Immature natural killer cell (primary cell): ENCODE measurements around the gene CAMK1D. TPM values are rescaled to one million over a fixed set of nuclear protein-coding genes. Genes with fewer than 3 reads are reported as not detected.
A peak's percentile ranks its signal among the peaks of the same experiment; 100 is the strongest.

Experiments used
- DNase-seq, 3 donors: peaks; one replicate each; pipeline ENCODE4 v3.0.0; 2022; ENCODE audit warnings: mixed read lengths in 1 of 3
- H3K27ac Mint-ChIP-seq, 6 donors: one replicate each; pipeline ENCODE4 v1.8.0; 2020; ENCODE audit warnings: mixed read lengths in 6 of 6, mild to moderate bottlenecking in 5 of 6, inconsistent platforms in 4 of 6, moderate library complexity in 3 of 6
- H3K27me3 Mint-ChIP-seq, 3 donors: one replicate each; pipeline ENCODE4 v1.8.0; 2020 to 2021; ENCODE audit warnings: low read depth in 3 of 3, mild to moderate bottlenecking in 3 of 3, mixed read lengths in 3 of 3, moderate library complexity in 3 of 3, inconsistent platforms in 1 of 3
- H3K36me3 Mint-ChIP-seq, 3 donors: one replicate each; pipeline ENCODE4 v1.8.0; 2020; ENCODE audit warnings: mixed read lengths in 3 of 3, inconsistent platforms in 2 of 3, mild to moderate bottlenecking in 2 of 3
- H3K4me1 Mint-ChIP-seq, 2 donors: one replicate each; pipeline ENCODE4 v1.8.0; 2020; ENCODE audit warnings: inconsistent platforms in 2 of 2, mild to moderate bottlenecking in 2 of 2, mixed read lengths in 2 of 2, moderate library complexity in 1 of 2
- H3K4me3 Mint-ChIP-seq, 5 donors: one replicate each; pipeline ENCODE4 v1.8.0; 2020; ENCODE audit warnings: mild to moderate bottlenecking in 5 of 5, mixed read lengths in 5 of 5, inconsistent platforms in 3 of 5, moderate library complexity in 3 of 5
- H3K9me3 Mint-ChIP-seq, 6 donors: one replicate each; pipeline ENCODE4 v1.8.0; 2020; ENCODE audit warnings: mild to moderate bottlenecking in 6 of 6, mixed read lengths in 6 of 6, inconsistent platforms in 4 of 6, moderate library complexity in 3 of 6
- polyA plus RNA-seq, 3 donors: library from polyadenylated mRNA; unstranded; fragments of 300-500 nt; fragmentation: Illumina TruSeq; gene quantifications; one replicate each; pipeline ENCODE4 v1.2.3, GENCODE V29; 2021

CAMK1D gene
- polyA plus RNA-seq, 3 donors from 2014 or later, result 5.3 to 19.3 (median 7.7) TPM

GRCh38 chr10:12405342-12406320 is 56.3 kb downstream of the CAMK1D start:
- Mint-ChIP-seq H3K27ac (peak overlapping the region in 2 of 6 donors; percentile 33 to 49), H3K4me1 (peaks cover 22 to 39% of the 10 kb centered on the region in 2 donors), H3K27me3 (peaks cover 0 to 3% (median 0%) of the 10 kb centered on the region in 3 donors), H3K4me3 (no peak overlapping the region), H3K36me3 (peaks cover 6 to 16% (median 9%) of the 10 kb centered on the region in 3 donors), H3K9me3 (no peaks in the 10 kb centered on the region)
- DNase-seq, result no peak

GRCh38 chr10:12406764-12407400 is 57.5 kb downstream of the CAMK1D start:
- no peak overlapping the region for H3K4me3 Mint-ChIP-seq
- H3K27me3 Mint-ChIP-seq, result peaks cover 0 to 2% (median 0%) of the 10 kb centered on the region in 3 donors
- H3K9me3 Mint-ChIP-seq, result no peaks in the 10 kb centered on the region
- H3K4me1 Mint-ChIP-seq, result peaks cover 27 to 43% of the 10 kb centered on the region in 2 donors
- H3K36me3 Mint-ChIP-seq, result peaks cover 6 to 16% (median 9%) of the 10 kb centered on the region in 3 donors
- H3K27ac Mint-ChIP-seq, result peak overlapping the region in 1 of 6 donors; percentile 13
- DNase-seq, result no peak

GRCh38 chr10:12408472-12408871 is 59.1 kb downstream of the CAMK1D start:
- no peak for DNase-seq
- no peak overlapping the region for H3K27ac Mint-ChIP-seq
- peaks cover 6 to 19% (median 9%) of the 10 kb centered on the region in 3 donors for H3K36me3 Mint-ChIP-seq
- H3K27me3 Mint-ChIP-seq, result peaks cover 0 to 4% (median 4%) of the 10 kb centered on the region in 3 donors
- peaks cover 37 to 47% of the 10 kb centered on the region in 2 donors for H3K4me1 Mint-ChIP-seq
- H3K9me3 Mint-ChIP-seq, result peaks cover 0 to 4% (median 0%) of the 10 kb centered on the region in 6 donors
- no peak overlapping the region for H3K4me3 Mint-ChIP-seq

- Mint-ChIP-seq H3K36me3 (peaks cover 6 to 20% (median 9%) of the 10 kb centered on the region in 3 donors), H3K4me3 (no peak overlapping the region), H3K27me3 (peaks cover 0 to 4% (median 4%) of the 10 kb centered on the region in 3 donors), H3K27ac (peak overlapping the region in 1 of 6 donors; percentile 71), H3K4me1 (peaks cover 35 to 50% of the 10 kb centered on the region in 2 donors), H3K9me3 (peaks cover 0 to 4% (median 0%) of the 10 kb centered on the region in 6 donors)
- no peak for DNase-seq
Observed at GRCh38 chr10:12409161-12409560, 59.8 kb downstream of the CAMK1D start.

GRCh38 chr10:12409613-12410012 is 60.3 kb downstream of the CAMK1D start:
- no peak for DNase-seq
- Mint-ChIP-seq H3K27me3 (peaks cover 0 to 4% (median 4%) of the 10 kb centered on the region in 3 donors), H3K36me3 (peaks cover 6 to 20% (median 9%) of the 10 kb centered on the region in 3 donors), H3K27ac (no peak overlapping the region), H3K9me3 (peaks cover 0 to 4% (median 0%) of the 10 kb centered on the region in 6 donors), H3K4me3 (no peak overlapping the region), H3K4me1 (peaks cover 34 to 50% of the 10 kb centered on the region in 2 donors)

GRCh38 chr10:12412666-12413368 is 63.5 kb downstream of the CAMK1D start:
- H3K4me1 Mint-ChIP-seq, result peaks cover 31 to 54% of the 10 kb centered on the region in 2 donors
- peak; percentile 56 to 68 (median 59) for DNase-seq
- H3K9me3 Mint-ChIP-seq, result peaks cover 0 to 4% (median 0%) of the 10 kb centered on the region in 6 donors
- H3K4me3 Mint-ChIP-seq, result peak overlapping the region; percentile 0 to 31 (median 4)
- peak overlapping the region; percentile 1 to 83 (median 67) for H3K27ac Mint-ChIP-seq
- peaks cover 0 to 13% (median 4%) of the 10 kb centered on the region in 3 donors for H3K36me3 Mint-ChIP-seq
- H3K27me3 Mint-ChIP-seq, result peaks cover 0 to 4% (median 3%) of the 10 kb centered on the region in 3 donors

GRCh38 chr10:12413369-12413711 is 64.0 kb downstream of the CAMK1D start:
- Mint-ChIP-seq H3K27me3 (peaks cover 0 to 4% (median 3%) of the 10 kb centered on the region in 3 donors), H3K4me3 (peak overlapping the region in 4 of 5 donors; percentile 2 to 18 (median 3)), H3K36me3 (peaks cover 0 to 13% (median 4%) of the 10 kb centered on the region in 3 donors), H3K4me1 (peaks cover 31 to 54% of the 10 kb centered on the region in 2 donors), H3K9me3 (peaks cover 0 to 4% (median 0%) of the 10 kb centered on the region in 6 donors), H3K27ac (peak overlapping the region in 5 of 6 donors; percentile 63 to 83 (median 70))
- no peak for DNase-seq

GRCh38 chr10:12414278-12414989 is 65.1 kb downstream of the CAMK1D start:
- Mint-ChIP-seq H3K9me3 (peaks cover 0 to 4% (median 0%) of the 10 kb centered on the region in 6 donors), H3K36me3 (peaks cover 0 to 10% (median 0%) of the 10 kb centered on the region in 3 donors), H3K4me1 (peaks cover 36 to 61% of the 10 kb centered on the region in 2 donors), H3K4me3 (no peak overlapping the region), H3K27ac (peak overlapping the region in 3 of 6 donors; percentile 1 to 31 (median 7)), H3K27me3 (peaks cover 0 to 4% (median 3%) of the 10 kb centered on the region in 3 donors)
- no peak for DNase-seq

- no peak for DNase-seq
- peak overlapping the region in 1 of 6 donors; percentile 52 for H3K27ac Mint-ChIP-seq
- H3K36me3 Mint-ChIP-seq, result peaks cover 0 to 5% (median 0%) of the 10 kb centered on the region in 3 donors
- H3K27me3 Mint-ChIP-seq, result peaks cover 0 to 4% (median 3%) of the 10 kb centered on the region in 3 donors
- H3K9me3 Mint-ChIP-seq, result peaks cover 0 to 4% (median 0%) of the 10 kb centered on the region in 6 donors
- no peak overlapping the region for H3K4me3 Mint-ChIP-seq
- peaks cover 34 to 54% of the 10 kb centered on the region in 2 donors for H3K4me1 Mint-ChIP-seq
Observed at GRCh38 chr10:12416344-12417050, 67.2 kb downstream of the CAMK1D start.

GRCh38 chr10:12417331-12417730 is 68.0 kb downstream of the CAMK1D start:
- Mint-ChIP-seq H3K9me3 (peaks cover 0 to 4% (median 0%) of the 10 kb centered on the region in 6 donors), H3K36me3 (peaks cover 0 to 5% (median 0%) of the 10 kb centered on the region in 3 donors), H3K27me3 (peaks cover 0 to 4% (median 3%) of the 10 kb centered on the region in 3 donors), H3K4me3 (no peak overlapping the region), H3K4me1 (peaks cover 37 to 54% of the 10 kb centered on the region in 2 donors), H3K27ac (peak overlapping the region in 4 of 6 donors; percentile 7 to 53 (median 46))
- DNase-seq, result no peak

GRCh38 chr10:12418000-12418399 is 68.7 kb downstream of the CAMK1D start:
- H3K4me1 Mint-ChIP-seq, result peaks cover 32 to 52% of the 10 kb centered on the region in 2 donors
- peak overlapping the region in 2 of 6 donors; percentile 7 to 32 for H3K27ac Mint-ChIP-seq

GRCh38 chr10:12418725-12419261 is 69.4 kb downstream of the CAMK1D start:
- Mint-ChIP-seq H3K4me1 (peaks cover 28 to 48% of the 10 kb centered on the region in 2 donors), H3K4me3 (peak overlapping the region in 1 of 5 donors; percentile 21), H3K9me3 (no peaks in the 10 kb centered on the region), H3K27ac (peak overlapping the region in 2 of 6 donors; percentile 8 to 30), H3K36me3 (no peaks in the 10 kb centered on the region), H3K27me3 (no peaks in the 10 kb centered on the region)
- DNase-seq, result no peak

More at GRCh38 chr10:12418000-12418399, 68.7 kb downstream of the CAMK1D start:
- peaks cover 0 to 3% (median 0%) of the 10 kb centered on the region in 6 donors for H3K9me3 Mint-ChIP-seq
- H3K4me3 Mint-ChIP-seq, result no peak overlapping the region
- no peak for DNase-seq
- H3K27me3 Mint-ChIP-seq, result peaks cover 0 to 3% (median 3%) of the 10 kb centered on the region in 3 donors
- peaks cover 0 to 5% (median 0%) of the 10 kb centered on the region in 3 donors for H3K36me3 Mint-ChIP-seq
